ENCODE measurements around the gene ARIH1. TPM values are rescaled to one million over a fixed set of nuclear protein-coding genes. Genes with fewer than 3 reads are reported as not detected.

Gene ARIH1
- polyA plus RNA-seq, 3 donors = 189 to 194 (median 193) TPM

GRCh38 chr15:72515591-72516389, 41.7 kb downstream of the ARIH1 start:
- peak in 8 of 11 donors; percentile 3 to 32 (median 6) for DNase-seq (ENCODE audit: extremely low read depth in 1 of 11, low read depth in 9 of 11, low spot score in 4 of 11)

- DNase-seq (ENCODE audit: extremely low read depth in 1 of 11, low read depth in 9 of 11, low spot score in 4 of 11) = no peak
These were observed 42.6 kb downstream of the ARIH1 start for GRCh38 chr15:72516777-72517176.

GRCh38 chr15:72521682-72522081, 47.6 kb downstream of the ARIH1 start:
- DNase-seq (ENCODE audit: extremely low read depth in 1 of 11, low read depth in 9 of 11, low spot score in 4 of 11) = no peak

- DNase-seq (ENCODE audit: extremely low read depth in 1 of 11, low read depth in 9 of 11, low spot score in 4 of 11) = no peak
These were observed 59.0 kb downstream of the ARIH1 start for GRCh38 chr15:72532991-72533601.

DNA sequence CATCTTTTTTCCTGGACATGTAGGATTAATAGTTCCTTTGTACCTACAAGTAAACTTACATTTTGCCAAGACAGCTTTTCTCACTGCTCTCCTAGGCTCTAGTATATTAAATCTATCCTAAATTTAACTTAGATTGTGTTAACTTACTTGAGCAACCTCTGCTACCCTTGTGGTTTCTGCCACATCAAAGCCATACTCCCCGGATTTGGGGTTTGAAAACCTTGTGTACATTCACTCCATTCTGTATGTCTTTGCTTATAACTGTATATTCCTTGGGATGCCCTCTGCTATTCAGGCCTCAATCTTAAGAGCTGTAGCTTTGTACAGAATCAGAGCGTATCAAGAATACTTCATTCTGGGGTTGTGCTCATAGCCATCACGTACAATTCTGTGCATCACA, 60.4 kb downstream of the ARIH1 start:
- no peak for DNase-seq (ENCODE audit: extremely low read depth in 1 of 11, low read depth in 9 of 11, low spot score in 4 of 11)

GRCh38 chr15:72535911-72536310, 61.8 kb downstream of the ARIH1 start:
- DNase-seq (ENCODE audit: extremely low read depth in 1 of 11, low read depth in 9 of 11, low spot score in 4 of 11) = no peak

DNA sequence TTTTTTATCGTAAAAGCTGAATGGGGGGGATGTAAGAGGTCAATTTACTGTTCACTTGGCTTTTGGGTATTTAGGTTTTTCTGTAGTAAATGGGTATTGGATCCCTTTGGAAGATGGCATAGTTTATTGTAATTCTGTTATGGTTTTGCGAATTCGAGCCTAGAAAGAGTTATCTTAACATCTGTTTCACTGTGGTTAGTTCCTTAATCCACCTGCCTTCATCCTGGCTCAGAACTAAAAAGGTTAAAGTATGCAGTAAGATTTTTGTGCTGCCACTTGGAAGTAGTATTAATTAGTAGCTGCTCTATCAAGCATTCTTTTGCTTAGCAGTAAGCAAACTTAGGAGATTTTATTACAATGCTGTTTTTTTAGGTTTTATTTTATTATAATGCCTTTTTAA, 62.4 kb downstream of the ARIH1 start:
- DNase-seq (ENCODE audit: extremely low read depth in 1 of 11, low read depth in 9 of 11, low spot score in 4 of 11) = no peak

GRCh38 chr15:72538931-72539330, 64.8 kb downstream of the ARIH1 start:
- DNase-seq (ENCODE audit: extremely low read depth in 1 of 11, low read depth in 9 of 11, low spot score in 4 of 11) = no peak

DNA sequence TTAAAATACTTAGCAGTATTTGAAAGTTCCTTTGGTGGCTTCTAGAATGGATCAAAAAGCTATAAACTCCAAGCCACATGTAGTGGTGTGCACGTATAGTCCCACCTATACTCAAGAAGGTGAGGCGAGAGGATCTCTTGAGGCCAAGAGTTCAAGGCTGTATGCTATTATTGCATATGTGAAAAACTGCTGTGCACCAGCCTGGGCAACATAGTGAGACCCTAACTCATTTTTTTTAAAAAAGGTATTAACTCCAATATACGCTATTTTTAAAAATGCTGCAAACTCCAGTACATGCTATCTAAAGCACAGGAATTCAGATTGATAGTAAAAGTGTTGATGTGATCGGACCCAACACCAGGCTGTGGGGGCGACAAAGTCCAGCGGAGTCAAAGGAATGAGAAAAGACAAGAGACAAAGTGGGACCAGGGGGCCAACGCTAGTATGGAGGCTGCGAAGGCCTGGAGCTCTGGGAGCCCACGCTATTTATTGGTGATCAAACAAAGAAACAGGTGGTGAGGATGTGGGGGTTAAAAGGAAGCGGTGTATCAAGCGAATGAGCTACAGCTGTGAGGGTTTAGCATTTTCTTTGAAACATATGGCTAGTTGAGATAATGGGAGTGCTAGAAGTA, 66.6 kb downstream of the ARIH1 start:
- DNase-seq (ENCODE audit: extremely low read depth in 1 of 11, low read depth in 9 of 11, low spot score in 4 of 11) = no peak

DNA sequence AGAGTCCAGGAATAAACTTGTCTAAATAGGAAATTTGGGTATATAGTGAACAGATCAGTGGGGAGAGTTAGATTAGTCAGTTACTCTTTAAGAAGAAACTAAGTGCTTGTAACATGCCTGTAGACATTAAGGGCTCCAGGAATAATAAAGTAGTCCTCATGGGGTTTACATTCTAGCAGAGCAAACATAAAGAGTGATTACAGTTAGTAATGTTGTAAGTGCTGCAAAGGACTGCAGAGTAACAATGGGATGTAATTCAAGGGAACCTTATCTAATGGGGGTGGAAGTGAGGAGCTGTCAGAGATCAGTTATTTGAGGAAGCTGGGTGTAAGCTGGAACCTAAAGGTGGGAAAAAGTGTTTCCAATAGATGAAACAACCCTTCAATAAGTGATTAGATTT, 67.5 kb downstream of the ARIH1 start:
- no peak for DNase-seq (ENCODE audit: extremely low read depth in 1 of 11, low read depth in 9 of 11, low spot score in 4 of 11)

- no peak for DNase-seq (ENCODE audit: extremely low read depth in 1 of 11, low read depth in 9 of 11, low spot score in 4 of 11)
These were observed 71.0 kb downstream of the ARIH1 start for GRCh38 chr15:72545156-72545555.

DNA sequence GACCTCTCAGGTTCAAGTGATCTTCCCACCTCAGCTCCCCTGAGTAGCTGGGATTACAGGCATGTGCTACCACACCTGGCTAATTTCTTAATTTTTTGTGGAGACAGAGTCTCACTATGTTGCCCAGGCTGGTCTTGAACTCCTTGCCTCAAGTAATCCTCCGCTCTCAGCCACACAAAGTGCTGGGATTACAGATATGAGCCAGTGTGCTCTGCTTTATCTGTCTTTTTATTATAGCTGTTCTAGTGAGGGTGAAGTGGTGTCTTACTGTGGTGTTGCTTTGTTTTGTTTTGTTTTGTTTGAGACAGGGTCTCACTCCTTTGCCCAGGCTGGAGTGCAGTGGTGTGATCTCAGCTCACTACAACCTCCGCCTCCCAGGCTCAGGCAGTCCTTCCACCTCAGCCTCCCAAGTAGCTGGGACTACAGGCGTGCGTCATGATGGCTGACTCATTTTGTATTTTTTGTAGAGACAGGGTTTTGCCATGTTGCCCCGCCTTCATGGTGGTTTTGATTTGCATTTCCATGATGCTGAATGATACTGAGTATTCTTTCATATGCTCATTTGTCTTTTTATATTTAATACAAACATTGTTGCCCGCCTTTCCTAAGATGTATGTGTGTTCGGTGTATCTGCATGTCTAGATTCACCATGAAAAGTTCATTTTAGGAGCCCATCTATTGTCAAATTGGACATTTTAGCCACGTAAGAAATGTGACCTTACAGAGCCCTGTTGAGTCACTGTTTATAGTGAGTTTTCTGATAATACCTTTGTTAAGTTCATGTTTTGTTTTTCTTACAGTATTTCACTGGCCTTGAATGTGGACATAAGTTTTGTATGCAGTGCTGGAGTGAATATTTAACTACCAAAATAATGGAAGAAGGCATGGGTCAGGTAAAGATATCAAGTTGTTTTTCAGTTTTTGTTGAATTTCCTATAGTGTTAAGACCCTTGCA, 80.6 kb downstream of the ARIH1 start:
- DNase-seq (ENCODE audit: extremely low read depth in 1 of 11, low read depth in 9 of 11, low spot score in 4 of 11) = no peak

DNA sequence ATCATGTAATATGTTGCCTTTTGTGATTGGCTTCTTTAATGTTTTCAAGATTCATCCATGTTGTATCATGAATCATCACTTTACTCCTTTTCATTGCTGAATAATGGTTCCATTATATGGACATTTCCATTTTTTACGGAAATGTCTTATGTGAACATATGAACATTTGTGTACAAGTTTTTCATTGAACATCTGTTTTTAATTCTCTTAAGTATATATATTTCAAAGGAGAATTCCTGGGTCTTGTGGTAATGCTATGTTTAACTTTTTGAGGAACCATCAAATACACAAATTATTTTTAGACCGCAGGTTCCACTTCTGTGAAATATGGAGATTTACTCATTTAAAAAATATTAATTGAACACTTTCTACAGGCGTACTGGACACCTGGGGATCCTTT, 85.7 kb downstream of the ARIH1 start:
- no peak for DNase-seq (ENCODE audit: extremely low read depth in 1 of 11, low read depth in 9 of 11, low spot score in 4 of 11)

GRCh38 chr15:72560458-72560857, 86.3 kb downstream of the ARIH1 start:
- no peak for DNase-seq (ENCODE audit: extremely low read depth in 1 of 11, low read depth in 9 of 11, low spot score in 4 of 11)

DNA sequence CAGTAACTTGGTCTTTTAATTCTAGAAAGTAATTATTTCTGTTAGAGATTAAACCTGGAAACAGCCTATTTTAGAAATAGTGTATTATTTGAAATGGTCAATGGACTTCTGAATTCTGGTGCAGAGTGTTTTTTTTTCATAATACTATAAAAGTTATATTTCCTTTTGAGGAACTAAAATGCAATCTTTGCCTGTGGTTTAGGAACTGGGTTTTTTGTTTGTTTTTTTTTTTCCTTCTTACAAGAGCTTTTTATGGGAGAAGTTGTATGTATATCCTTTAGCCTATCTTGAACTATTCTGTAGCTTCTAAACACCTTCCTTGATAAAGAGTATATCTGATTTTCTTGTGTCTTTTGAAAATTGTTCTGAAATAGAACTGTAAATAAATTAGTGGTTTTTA, 88.3 kb downstream of the ARIH1 start:
- no peak for DNase-seq (ENCODE audit: extremely low read depth in 1 of 11, low read depth in 9 of 11, low spot score in 4 of 11)

DNA sequence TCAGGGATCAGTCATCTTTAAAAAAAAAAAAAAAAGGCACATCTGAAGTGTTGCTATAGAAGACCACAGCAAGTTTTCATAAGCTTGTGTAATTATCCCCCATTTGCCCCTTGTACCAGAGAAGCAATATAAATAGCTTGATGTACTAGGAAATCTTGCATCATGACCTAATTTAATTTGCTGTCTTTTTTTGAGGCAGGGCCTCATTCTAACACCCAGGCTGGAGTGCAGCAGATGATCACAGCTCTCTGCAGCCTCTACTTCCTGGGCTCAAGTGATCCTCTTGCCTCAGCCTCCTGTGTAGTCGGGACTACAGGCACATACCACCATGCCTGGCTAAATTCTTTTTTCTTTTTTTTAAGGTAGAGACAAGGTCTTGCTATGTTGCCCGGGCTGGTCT, 88.7 kb downstream of the ARIH1 start:
- no peak for DNase-seq (ENCODE audit: extremely low read depth in 1 of 11, low read depth in 9 of 11, low spot score in 4 of 11)

DNA sequence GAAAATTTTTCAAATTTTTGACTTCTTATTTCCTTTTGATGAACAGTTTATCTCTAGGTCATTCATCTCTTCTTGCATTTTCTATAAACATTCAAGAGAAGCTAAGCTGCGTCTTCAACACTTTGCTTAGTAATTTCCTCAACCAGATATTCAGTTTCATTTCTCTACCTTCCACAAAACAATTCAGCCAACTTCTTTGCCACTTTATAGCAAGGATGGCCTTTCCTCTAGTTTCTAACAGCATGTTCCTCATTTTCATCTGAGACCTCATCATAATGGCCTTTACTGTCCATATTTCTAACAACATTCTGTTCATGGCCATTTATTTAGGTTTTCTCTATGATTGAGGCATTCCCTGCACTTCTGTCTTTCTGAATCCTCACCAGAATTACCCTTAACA, 90.0 kb downstream of the ARIH1 start:
- no peak for DNase-seq (ENCODE audit: extremely low read depth in 1 of 11, low read depth in 9 of 11, low spot score in 4 of 11)

- DNase-seq (ENCODE audit: extremely low read depth in 1 of 11, low read depth in 9 of 11, low spot score in 4 of 11) = no peak
These were observed 92.8 kb downstream of the ARIH1 start for GRCh38 chr15:72566973-72567372.

GRCh38 chr15:72570059-72570458, 95.9 kb downstream of the ARIH1 start:
- no peak for DNase-seq (ENCODE audit: extremely low read depth in 1 of 11, low read depth in 9 of 11, low spot score in 4 of 11)

Data from renal cortex interstitium (tissue), 11 donors.